G401 (cell line): Measurements from ENCODE around the gene DRD1. TPM values are rescaled to one million over a fixed set of nuclear protein-coding genes. Genes with fewer than 3 reads are reported as not detected.
"Not testable (repeated sequence)": the region's sequence is repeated elsewhere in the genome, so short reads cannot be mapped to it uniquely, and the experiment has no call there.

Experiments used
- DNase-seq: peaks from one replicate; pipeline ENCODE4 v3.0.0-alpha.2; 2015; ENCODE audit warnings: low spot score
- in situ Hi-C: cut with HindIII; loops from 2 replicates; pipeline ENCODE4 v1.10.0; 2016; ENCODE audit warnings: low sequenced_read_pairs, mixed read lengths
- total RNA-seq: library from RNA; depleted of rRNA; stranded (reverse); fragments of >200 nt; shearing (Covaris generic); gene quantifications from 2 replicates; pipeline ENCODE4 v1.2.3, GENCODE V29; 2014

The DRD1 gene
- total RNA-seq, 1 experiment from 2014 or later, result not detected

DNA sequence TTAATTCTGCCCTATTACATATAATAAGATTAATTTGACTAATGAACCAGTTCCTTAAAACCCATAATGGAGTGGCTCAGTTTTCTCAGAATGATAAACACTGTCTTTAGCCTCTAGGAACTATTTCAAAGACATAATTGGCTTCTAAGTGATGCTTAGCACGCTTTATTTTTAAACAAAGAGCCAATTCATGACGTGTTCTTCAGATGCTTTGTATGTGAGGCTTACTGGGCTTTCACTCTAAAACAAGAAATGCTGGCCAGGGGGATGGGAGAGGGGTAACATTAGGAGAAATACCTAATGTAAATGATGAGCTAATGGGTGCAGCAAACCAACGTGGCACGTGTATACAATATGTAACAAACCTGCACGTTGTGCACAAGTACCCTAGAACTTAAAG, 26.8 kb upstream of the DRD1 start:
- in situ Hi-C loops, result no loop called here
- no peak for DNase-seq

DNA sequence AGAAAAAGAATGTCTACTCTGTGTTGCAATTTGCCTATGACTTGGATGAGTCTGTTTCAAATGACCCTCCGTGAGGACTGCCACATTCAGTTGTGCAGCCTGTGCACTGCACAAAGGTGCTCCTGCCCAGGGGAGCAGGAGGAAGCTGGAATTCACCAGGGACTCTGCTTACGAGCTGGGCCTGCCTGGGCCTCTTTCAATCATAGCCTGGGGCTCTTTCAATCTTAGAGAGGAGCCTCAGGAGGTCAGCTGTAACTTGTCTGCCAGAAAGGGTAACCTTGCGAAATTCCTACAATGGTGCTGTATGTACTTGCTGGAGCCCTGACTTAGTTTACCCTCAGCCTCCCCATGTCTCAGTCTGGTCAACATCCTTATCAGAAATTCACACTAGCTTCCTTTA, 25.9 kb upstream of the DRD1 start:
- DNase-seq, result no peak
- in situ Hi-C loops, result no loop called here

DNA sequence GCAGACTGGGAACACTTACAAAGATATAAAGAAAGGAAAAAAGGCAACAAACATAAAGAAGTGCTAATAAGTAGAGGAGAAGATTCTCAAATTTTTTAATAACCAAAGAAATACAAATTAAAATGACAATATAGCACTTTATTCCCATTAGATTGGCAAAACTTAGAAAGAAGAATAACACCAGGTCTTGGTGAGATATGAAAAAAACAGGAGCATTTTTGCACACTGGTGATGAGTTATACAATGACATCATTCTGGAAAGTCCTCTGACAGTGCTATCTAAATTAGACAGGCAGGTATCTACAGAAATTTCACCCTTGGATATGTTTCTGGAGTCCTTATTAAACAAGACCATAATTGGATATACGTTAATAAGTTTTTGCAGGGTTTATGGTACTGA, 24.9 kb upstream of the DRD1 start:
- DNase-seq, result no peak
- in situ Hi-C loops, result no loop called here

DNA sequence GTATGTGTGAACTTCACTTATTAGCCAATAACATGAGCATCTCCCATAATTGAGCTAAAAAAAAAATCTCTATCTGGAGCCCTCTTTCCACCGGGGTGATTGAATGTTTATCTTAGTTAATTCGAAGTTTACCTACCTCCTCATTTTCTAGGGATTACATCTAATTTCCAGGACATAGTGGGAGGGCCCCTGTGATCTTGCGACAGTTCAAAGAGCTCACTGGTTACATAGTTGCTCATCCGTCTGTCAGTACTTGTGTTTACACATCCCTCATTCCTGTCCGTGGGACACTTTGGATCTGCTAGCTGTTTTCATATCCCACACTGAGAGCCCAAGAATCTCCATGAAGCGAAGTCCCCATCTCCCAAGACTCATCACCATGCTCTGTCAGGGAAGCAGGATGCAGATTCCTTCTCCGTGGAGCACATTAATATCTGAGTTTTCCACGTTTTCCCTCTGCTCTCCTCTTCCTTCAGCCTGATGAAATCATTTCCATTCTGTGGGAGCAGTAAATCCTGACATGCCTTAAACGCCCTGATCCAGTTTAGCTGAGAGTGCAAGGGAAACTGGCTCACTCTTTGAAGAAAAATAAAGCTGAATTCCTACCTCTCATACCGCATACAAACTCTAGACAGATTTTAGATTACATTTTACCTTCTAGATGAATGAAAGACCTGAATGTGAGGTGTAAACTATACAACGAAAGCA, 24.2 kb upstream of the DRD1 start:
- in situ Hi-C loops, result no loop called here
- DNase-seq, result no peak

DNA sequence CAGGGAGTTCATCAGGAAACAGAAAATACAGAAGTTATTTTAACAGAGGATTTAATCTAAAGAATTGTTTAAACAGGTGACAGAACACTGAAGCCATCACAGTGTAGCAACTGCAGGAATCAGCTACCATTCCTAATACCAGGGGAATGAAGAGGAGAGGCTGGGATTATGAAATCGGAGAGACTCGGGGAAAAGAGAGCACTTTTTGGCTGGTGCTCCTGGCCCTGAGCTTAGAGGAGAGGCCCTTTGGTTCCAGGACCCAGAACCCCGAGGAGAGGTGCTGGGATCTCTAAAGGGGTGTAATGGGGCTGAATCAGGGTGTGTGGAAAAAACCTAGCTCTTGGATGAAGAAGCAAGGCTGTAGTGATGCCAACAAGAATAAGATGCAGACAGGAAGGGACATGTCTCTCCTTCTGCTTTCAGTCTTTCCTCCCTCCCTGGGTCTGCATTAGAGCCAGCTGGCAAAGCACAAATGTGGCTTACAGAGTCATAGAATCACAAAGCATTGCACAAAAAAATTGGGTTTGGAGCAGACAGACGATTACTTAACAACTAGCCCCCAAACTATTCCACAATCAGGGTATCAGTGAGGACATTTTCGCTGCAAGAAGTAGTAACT, 22.8 kb upstream of the DRD1 start:
- peak; percentile 56 for DNase-seq
- in situ Hi-C loops, result no loop called here

DNA sequence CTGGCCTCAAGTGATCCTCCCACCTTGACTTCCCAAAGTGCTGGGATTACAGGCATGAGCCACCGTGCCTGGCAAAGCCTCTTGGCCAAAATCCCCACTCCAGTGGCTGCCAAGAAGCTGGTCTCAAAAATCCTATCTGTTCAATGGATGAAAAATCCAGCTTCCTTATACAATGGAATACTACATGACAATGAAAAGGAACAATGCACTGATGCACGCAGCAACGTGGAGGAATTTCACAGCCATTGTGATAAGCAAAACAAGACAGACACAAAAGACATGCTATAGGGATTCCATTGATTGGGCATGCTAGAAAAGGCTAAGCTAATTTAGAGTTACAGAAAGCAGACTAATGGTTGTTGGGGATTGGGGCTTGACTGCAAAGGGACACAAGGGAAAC, 21.3 kb upstream of the DRD1 start:
- no peak for DNase-seq
- in situ Hi-C loops, result no loop called here

DNA sequence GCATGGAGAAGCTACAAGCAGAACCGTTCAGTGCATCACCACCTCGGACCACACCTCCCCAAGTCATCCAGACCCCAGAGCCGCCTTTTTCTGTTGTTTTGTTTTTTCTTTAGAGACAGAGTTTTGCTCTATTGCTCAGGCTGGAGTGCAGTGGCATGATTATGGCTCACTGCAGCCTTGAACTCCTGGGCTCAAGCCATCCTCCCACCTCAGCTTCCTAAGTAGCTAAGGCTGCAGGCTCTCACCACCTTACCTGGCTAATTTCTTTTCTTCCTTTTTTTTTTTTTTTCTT, 20.9 kb upstream of the DRD1 start:
- DNase-seq, result no peak
- in situ Hi-C loops, result no loop called here

DNA sequence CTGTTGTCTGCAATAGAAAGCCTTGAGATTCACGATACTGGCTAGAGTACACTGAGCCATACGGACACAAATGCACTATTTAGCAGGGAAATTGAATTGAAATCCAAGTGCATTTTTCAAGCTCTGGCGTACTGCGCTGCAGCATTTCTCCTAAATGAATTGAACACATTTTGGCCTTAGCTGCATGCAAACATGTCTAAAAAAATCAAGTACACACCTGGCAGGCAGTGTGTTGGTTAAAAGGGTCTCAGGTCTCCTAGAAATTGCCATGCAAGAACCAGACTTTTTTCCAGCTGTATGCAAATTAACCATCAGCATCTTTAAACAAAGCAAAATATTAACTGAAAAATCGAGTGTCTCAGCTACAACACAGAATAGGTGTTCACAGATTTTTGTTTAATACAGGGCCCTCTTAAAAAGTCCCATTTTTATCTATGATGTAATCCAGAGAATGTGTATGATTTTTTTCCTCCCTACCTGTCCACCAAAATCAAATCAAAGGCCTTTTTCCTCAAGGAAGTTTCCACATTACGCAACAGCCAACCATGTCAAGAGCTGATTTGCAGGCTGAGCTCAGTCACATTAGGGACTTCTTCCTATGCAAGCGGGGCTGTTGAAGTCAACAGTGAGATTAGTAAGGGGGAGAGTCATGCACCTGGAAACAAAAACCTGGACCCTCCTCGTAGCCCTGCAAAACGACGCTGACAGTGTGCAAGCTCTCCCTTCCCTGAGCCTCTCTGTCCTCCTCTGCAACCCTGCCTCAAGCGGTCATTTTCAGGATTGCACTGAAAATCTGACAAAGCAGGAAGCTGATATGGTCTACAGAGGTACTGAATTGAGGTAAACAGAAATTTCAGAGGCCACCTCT, 20.3 kb upstream of the DRD1 start:
- DNase-seq, result peak; percentile 75
- in situ Hi-C loops, result no loop called here

DNA sequence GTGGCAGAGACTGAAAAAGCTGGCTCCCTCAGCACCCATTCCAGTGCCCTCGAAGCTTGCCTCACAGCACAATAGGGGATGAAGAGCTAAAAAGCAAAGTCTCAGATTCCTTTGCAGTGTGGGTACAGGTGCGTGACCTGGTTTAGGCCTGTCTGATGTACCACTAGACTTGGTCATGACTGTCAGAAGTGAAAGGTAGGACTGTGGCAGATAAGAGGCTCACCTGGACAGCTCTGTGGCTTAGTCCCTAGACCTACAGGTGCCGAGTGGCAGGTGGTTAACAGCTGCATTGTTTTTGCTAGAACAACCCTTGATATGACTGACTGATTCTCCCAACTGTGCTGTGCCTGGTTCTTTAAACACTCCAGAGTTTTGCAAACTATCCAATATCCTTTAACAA, 19.7 kb upstream of the DRD1 start:
- in situ Hi-C loops, result no loop called here
- no peak for DNase-seq

DNA sequence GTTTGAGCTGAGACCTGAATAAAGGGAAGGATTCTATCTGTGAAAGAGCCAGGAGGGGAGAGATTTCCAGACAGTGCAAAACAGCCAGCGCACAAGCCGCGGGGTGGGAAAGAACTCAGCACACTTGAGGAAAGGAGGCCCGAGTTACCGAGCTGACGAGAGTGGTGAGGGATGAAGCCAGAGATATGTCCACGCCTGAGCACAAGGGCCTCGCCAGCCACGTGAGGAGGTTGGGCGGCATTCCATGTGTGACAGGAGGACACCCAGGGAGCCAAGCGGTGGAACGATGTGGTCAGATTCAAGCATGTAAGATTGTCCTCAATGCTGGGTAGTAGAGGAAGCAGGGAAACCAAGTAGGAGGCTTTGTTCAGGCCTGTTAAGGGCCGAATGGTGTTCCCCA, 17.4 kb upstream of the DRD1 start:
- no peak for DNase-seq
- in situ Hi-C loops, result no loop called here

DNA sequence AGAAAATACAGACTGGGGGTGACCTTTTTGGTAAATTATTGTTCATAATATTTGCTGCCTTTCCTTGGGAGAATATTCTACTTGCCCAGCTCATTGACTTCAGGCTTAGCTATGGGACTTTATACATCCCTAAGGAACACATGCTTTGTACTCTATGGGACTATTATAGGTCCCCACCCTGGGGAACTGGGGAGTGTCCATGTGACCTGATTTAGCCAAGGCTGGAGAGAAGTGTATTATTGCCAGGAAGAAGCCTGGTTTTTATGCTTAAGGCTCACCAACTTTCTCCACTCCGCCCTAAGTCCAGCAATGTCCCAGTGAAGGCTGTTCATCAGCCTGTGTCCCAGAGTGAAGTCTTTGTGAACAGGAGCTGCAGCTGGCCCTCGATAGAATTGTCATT, 16.6 kb upstream of the DRD1 start:
- in situ Hi-C loops, result no loop called here
- DNase-seq, result no peak

DNA sequence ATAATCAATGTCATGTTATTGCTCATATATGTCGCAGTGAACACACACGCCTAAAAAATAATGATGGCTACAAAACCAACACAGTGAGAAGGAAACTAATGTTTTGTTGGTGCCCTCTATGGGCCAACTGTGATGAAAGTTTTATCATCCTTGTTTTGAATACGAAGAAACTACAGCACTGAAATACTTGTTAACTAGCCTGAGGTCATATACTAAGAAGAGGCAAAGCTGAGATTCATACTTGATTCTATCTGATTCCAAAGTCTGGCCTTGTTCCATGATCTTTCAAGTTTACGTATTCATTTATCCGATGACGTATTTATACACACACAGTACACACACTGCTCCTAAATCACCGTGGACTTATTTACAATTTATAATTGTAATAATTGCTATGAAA, 16.1 kb upstream of the DRD1 start:
- no peak for DNase-seq
- in situ Hi-C loops, result no loop called here

DNA sequence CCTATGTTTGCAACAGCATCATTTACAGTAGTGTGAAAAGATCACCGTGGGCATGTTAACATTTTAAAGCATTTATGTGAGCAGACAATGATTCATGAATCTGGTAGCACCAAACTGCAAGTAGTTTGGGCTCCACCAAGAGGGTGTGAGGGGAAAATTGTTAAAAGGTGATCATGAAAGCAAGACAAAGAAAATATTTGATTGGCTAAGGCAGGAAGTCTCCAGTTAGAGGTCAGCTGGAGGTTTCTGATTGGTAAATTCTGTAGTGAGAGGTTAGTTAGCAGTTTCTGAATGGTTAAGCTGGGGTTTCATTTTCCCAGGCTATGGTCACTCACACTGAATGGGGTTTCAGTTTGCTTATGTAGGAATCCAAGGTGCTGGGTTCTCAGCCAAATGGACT, 13.5 kb upstream of the DRD1 start:
- no peak for DNase-seq
- in situ Hi-C loops, result no loop called here

DNA sequence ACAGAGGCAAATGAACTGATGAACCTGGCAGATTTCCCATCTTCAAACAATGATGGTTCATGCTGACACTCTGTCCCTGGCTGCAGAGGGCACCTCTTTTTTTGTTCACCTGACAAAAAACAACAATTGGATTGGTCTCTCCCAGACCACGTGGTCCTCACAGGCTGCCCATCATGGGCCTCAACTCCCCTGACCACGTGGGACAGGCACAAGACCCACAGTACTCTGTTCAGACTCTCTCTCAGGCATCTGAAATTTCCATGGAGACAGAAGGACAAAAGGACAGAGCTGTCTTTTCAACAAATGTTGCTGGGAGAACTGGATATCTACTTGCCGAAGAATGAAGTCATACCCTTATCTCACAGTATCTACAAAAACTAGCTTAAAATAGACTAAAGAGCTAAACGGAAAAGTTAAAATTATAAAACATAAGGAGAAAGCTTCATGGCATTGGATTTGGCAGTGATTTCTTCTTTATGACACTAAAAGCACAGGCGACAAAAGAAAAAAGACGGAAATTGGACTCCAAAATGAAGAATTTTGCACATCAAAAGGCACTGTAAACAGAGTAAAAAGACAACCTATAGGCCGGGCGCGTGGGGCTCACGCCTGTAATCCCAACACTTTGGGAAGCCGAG, 12.2 kb upstream of the DRD1 start:
- in situ Hi-C loops, result no loop called here
- no peak for DNase-seq

DNA sequence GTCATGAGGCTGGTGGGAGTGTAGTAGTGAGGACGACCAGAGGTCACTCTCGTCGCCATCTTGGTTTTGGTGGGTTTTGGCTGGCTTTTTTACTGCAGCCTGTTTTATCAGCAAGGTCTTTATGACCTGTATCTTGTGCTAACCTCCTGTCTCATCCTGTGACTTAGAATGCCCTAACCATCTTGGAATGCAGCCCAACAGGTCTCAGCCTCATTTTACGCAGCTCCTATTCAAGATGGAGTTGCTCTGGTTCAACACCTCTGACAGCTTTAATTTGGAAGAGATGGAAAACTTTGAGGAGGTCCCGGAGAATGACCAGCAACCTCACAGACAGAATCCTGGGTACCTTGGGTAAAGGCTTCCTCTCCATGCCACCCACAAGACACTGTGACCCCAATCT, 10.4 kb upstream of the DRD1 start:
- in situ Hi-C loops, DNase-seq: not testable (repeated sequence)

DNA sequence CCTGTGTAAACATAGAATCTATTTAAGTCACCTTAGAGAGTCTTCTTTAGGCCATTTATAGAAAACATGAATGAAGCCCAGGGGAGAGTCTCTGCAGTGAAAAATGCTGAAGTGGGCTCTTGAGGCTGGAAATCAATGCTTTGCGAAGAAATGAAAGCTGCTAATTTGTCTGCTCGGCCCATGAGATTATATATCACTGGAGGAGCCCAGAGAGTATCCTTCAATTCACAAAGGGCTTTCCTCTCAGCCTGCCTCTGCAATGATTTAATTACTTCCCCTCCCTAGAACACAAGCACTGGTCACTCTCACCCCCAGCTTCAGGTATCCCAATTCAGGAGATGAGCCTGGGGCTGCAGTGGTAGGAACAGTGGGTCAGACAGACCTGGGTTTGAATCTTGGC, 8.2 kb upstream of the DRD1 start:
- in situ Hi-C loops, result no loop called here
- no peak for DNase-seq

DNA sequence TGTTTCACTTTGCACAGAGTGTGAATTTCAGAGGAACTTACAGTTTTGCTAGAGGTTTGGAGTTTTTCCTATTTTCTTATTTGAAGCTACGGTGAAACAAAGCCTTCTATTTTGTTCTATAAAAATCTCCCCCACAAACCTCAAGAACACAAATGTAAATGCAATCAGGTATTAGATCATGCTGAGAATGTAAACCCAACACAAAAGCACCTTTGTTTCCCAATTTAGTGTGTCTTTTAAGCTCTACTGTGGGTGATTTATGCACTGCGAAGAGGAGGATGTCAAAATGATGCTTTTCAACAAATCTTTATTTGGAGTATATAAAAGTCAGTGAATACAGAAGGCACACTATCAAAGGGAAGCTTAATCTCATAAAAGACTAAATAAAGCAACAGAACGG, 4.3 kb upstream of the DRD1 start:
- in situ Hi-C loops, result no loop called here
- no peak for DNase-seq

DNA sequence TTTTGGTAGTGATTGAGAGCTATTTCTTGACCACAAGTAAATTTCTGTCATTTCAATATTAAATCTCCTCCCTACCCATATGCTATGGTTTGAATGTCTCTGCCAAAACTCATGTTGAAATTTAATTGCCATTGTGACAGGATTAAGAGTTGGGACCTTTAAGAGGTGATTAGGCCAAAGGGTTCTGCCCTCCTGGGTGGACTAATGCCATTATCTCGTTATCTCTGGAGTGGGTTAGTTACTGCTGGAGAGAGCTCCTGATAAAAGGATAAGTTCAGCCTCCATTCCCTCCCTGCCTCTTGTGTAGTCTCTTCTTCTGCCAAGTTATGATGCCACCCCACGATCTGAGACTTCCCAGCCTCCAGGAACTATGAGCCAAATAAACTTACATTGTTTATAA, 3.6 kb upstream of the DRD1 start:
- in situ Hi-C loops, result no loop called here
- DNase-seq, result no peak

DNA sequence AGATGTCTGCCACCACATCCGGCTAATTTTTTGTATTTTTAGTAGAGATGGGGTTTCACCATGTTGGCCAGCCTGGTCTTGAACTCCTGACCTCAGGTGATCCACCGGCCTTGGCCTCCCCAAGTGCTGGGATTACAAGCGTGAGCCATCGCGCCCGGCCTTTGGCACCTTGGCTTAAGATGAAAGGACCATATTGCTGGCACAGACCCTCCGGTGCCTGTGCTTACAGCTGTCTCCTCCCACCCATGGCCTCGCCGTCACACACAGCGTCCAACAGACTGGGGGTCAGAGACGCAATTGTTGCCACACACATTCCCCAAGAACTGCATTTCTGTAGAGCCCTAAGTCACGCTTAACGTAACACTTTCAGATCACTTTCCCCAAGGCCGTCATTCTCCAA, 2.4 kb upstream of the DRD1 start:
- in situ Hi-C loops, DNase-seq: not testable (repeated sequence)

DNA sequence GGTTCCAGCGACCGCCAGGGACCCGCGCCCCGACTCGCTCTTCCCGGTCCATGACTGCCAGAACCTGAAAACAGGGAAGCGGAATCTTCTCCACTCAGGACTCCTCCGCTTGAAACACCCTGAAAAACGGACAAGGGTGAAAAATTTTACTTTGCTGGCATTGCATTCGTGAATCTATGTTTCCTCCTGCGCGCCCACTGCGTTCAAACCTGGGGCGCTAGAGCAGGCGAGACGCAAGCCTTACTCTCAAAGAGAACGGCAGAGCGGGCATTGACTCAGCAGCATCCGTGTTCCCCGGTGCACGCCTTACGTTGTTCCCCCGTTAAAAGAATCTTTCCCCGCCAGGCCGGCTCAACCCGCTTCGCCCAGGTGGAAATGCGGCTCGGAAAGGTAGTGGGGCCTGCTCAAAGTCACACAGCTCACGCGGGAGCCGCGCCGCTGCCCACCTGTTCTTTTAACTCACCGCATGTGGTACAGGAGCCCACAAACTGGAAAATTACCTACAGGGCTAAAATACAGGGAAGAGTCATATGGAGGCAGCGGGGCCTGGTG, 999 bp upstream of the DRD1 start:
- in situ Hi-C loops, result no loop called here

More for the DNA sequence above, 999 bp upstream of the DRD1 start:
- no peak for DNase-seq
